Measurements from ENCODE around the gene DLX2.

DNA sequence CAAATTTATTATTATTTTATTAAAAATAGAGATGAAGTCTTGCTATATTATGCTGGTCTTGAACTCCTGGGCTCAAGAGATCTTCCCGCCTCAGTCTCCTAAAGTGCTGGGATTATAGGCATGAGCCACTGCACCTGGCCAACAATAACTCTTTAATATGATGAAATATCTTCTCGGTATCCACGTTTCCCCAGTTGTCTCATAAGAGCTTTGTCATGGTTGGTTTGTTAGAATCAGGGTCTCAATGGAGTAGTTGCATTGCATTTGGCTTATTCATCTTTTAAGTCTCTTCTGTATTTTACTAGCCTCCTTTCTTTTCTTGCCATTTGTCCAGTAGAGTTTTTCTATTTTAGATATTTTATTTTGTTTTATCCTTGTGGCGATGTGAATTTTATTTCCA is 32.7 kb upstream of the DLX2 start:
- TF ChIP-seq, protein P1, sequence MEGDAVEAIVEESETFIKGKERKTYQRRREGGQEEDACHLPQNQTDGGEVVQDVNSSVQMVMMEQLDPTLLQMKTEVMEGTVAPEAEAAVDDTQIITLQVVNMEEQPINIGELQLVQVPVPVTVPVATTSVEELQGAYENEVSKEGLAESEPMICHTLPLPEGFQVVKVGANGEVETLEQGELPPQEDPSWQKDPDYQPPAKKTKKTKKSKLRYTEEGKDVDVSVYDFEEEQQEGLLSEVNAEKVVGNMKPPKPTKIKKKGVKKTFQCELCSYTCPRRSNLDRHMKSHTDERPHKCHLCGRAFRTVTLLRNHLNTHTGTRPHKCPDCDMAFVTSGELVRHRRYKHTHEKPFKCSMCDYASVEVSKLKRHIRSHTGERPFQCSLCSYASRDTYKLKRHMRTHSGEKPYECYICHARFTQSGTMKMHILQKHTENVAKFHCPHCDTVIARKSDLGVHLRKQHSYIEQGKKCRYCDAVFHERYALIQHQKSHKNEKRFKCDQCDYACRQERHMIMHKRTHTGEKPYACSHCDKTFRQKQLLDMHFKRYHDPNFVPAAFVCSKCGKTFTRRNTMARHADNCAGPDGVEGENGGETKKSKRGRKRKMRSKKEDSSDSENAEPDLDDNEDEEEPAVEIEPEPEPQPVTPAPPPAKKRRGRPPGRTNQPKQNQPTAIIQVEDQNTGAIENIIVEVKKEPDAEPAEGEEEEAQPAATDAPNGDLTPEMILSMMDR (IDR thresholded peaks at IDR 0.05): no peak
- no peak for TF ChIP-seq SIN3A (IDR thresholded peaks at IDR 0.05; ENCODE audit: borderline replicate concordance, insufficient read depth, low read depth, low read length)
- TF ChIP-seq POLR2AphosphoS5 (IDR thresholded peaks at IDR 0.05; ENCODE audit: low read depth, low read length): no peak
- TF ChIP-seq, protein P2, sequence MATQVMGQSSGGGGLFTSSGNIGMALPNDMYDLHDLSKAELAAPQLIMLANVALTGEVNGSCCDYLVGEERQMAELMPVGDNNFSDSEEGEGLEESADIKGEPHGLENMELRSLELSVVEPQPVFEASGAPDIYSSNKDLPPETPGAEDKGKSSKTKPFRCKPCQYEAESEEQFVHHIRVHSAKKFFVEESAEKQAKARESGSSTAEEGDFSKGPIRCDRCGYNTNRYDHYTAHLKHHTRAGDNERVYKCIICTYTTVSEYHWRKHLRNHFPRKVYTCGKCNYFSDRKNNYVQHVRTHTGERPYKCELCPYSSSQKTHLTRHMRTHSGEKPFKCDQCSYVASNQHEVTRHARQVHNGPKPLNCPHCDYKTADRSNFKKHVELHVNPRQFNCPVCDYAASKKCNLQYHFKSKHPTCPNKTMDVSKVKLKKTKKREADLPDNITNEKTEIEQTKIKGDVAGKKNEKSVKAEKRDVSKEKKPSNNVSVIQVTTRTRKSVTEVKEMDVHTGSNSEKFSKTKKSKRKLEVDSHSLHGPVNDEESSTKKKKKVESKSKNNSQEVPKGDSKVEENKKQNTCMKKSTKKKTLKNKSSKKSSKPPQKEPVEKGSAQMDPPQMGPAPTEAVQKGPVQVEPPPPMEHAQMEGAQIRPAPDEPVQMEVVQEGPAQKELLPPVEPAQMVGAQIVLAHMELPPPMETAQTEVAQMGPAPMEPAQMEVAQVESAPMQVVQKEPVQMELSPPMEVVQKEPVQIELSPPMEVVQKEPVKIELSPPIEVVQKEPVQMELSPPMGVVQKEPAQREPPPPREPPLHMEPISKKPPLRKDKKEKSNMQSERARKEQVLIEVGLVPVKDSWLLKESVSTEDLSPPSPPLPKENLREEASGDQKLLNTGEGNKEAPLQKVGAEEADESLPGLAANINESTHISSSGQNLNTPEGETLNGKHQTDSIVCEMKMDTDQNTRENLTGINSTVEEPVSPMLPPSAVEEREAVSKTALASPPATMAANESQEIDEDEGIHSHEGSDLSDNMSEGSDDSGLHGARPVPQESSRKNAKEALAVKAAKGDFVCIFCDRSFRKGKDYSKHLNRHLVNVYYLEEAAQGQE (IDR thresholded peaks at IDR 0.05; ENCODE audit: insufficient read depth in 1 of 2, low read depth in 2 of 2, low read length in 1 of 2): no peak
